PFSK-1 (cell line): ENCODE data around the gene TTLL10.

Source experiments
- POLR2AphosphoS5 ChIP-seq: IDR thresholded peaks from 2 replicates; pipeline ENCODE4 v1.6.1; 2012; ENCODE audit warnings: low read depth, mild to moderate bottlenecking, control low read depth, low read length, moderate library complexity
- TAF1 ChIP-seq: IDR thresholded peaks from 2 replicates; pipeline ENCODE4 v1.6.1; 2012; ENCODE audit warnings: low read length, control low read depth, borderline replicate concordance; ENCODE audit not compliant: insufficient read depth

DNA sequence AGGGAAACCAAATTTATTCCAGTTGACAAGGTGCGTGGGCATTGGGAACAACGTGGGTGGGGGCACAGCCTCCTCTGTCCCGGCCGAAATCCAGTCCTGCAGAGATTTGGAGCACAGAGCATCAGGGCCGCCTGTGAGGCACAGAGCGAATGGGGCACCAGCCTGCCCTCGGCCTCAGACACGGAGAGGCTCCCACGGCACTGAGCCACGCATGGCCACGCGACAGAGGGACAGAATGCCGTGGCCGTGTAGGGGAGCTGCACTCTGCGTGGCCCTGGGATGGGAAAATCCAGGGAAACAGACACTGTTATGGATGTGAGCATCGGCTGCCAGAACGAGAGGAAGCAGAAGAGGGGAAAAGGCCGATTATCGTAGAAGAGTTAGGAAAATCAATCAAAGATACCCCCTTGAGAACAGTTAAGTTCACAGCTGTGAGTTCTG, 44.3 kb upstream of the TTLL10 start:
- TF ChIP-seq POLR2AphosphoS5: no peak
- no peak for TF ChIP-seq TAF1
